Activated CD8-positive, alpha-beta T cell treated with anti-CD3 and anti-CD28 coated beads, Interleukin-2, amount 10 ng/mL, durations not matched to agents 7 days and 5 days (primary cell): ENCODE measurements around the gene SHISAL1. TPM values are rescaled to one million over a fixed set of nuclear protein-coding genes. Genes with fewer than 3 reads are reported as not detected.

Experiments
- ATAC-seq: fragments of 150-1000 bp; cut with Tn5 transposase; one replicate; pipeline ENCODE4 v1.10.0; 2021; ENCODE audit warnings: moderate library complexity
- CTCF ChIA-PET: fragments of 350-600 bp; sonication (Branson Sonifier 250); formaldehyde crosslinking; loops from one replicate; lab custom pipeline; 2021; ENCODE audit warnings: antibody characterized with exemption; lab: Charles Lee
- POLR2A ChIA-PET: fragments of 350-600 bp; sonication (Branson Sonifier 250); formaldehyde crosslinking; loops from one replicate; lab custom pipeline; 2021; ENCODE audit warnings: antibody characterized with exemption; lab: Charles Lee
- DNase-seq: peaks from one replicate; pipeline ENCODE4 v3.0.0-alpha.2; 2020
- H3K27ac Mint-ChIP-seq: one replicate; pipeline ENCODE4 v1.8.0; 2021; ENCODE audit warnings: mild to moderate bottlenecking, mixed read lengths
- H3K27me3 Mint-ChIP-seq: one replicate; pipeline ENCODE4 v1.8.0; 2021; ENCODE audit warnings: low read depth, mixed read lengths
- H3K36me3 Mint-ChIP-seq: one replicate; pipeline ENCODE4 v1.8.0; 2021; ENCODE audit warnings: low read depth, mixed read lengths
- H3K4me1 Mint-ChIP-seq: one replicate; pipeline ENCODE4 v1.8.0; 2021; ENCODE audit warnings: low read depth, mixed read lengths
- H3K4me3 Mint-ChIP-seq: one replicate; pipeline ENCODE4 v1.8.0; 2021; ENCODE audit warnings: mild to moderate bottlenecking, mixed read lengths
- H3K9me3 Mint-ChIP-seq: one replicate; pipeline ENCODE4 v1.8.0; 2022; ENCODE audit warnings: mixed read lengths; ENCODE audit not compliant: insufficient read depth
- total RNA-seq, 2 experiments: library from RNA; stranded (reverse); gene quantifications; one replicate each; pipeline ENCODE4 v1.2.3, GENCODE V29; 2021

SHISAL1 gene
- total RNA-seq, 2 experiments from 2014 or later: not detected

DNA sequence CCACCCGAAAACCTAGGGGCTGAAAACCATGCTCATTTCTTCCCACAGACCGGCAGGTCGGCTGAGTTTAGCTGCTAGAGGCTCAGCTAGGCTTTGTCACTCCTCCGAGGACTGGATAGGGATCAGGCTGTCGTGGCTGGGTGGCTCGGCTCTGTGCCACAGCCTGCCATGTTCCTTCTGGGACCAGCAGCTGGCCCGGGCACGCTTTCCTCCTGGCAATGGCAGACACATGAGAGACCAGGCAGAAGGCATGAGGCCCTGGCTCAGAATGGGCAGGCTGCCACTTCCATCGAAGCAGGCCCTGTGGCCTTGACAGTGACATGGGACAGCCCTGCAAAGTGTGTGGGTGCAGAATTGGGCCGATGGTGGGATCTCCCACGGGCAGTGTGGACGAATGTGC lies 111.1 kb downstream of the SHISAL1 start:
- Mint-ChIP-seq H3K9me3 (no peaks in the 10 kb centered on the region), H3K27me3 (no peaks in the 10 kb centered on the region), H3K36me3 (peaks cover 60% of the 10 kb centered on the region), H3K4me3 (no peak overlapping the region), H3K27ac (no peak overlapping the region), H3K4me1 (peaks cover 24% of the 10 kb centered on the region)
- ATAC-seq: no peak
- no peak for DNase-seq
- ChIA-PET CTCF (no interaction called here), POLR2A (no interaction called here)

- ATAC-seq (no peak), DNase-seq (no peak)
- no peaks in the 10 kb centered on the region for H3K27me3 Mint-ChIP-seq
- no peaks in the 10 kb centered on the region for H3K9me3 Mint-ChIP-seq
- peak overlapping the region; percentile 55 for H3K27ac Mint-ChIP-seq
- H3K4me3 Mint-ChIP-seq: no peak overlapping the region
- H3K36me3 Mint-ChIP-seq: peaks cover 61% of the 10 kb centered on the region
- ChIA-PET CTCF (no interaction called here), POLR2A (no interaction called here)
- H3K4me1 Mint-ChIP-seq: peaks cover 24% of the 10 kb centered on the region
These were observed 111.7 kb downstream of the SHISAL1 start for GRCh38 chr22:44200855-44201550.

DNA sequence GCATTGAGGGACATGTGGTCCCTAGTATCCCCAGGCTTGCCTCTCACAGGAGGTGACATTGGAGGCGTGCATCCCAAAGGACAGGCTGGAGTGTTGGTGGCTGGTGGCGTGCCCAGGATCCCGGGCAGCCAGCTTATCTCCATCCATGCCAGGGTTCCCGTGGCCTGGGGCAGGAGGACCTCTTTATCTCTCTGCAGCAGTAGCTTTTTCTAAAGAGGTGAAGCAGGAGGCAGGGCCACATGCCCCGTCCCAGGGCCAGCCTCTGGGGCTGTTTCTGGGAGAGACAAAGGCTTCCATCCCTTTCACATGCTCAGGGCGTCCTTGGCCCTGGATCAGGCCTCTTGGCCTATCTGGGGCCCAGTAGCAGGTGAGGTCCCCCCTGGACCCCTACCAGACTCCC lies 112.3 kb downstream of the SHISAL1 start:
- ChIA-PET POLR2A (interaction anchor here (1.2 kb wide), 1 partner anchor 20 kb away, joined by 3 read pairs; the partner anchor contains the start of gene PARVG), CTCF (no interaction called here)
- Mint-ChIP-seq H3K27me3 (no peaks in the 10 kb centered on the region), H3K9me3 (no peaks in the 10 kb centered on the region), H3K36me3 (peaks cover 61% of the 10 kb centered on the region), H3K4me1 (peaks cover 24% of the 10 kb centered on the region), H3K4me3 (no peak overlapping the region), H3K27ac (peak overlapping the region; percentile 55)
- ATAC-seq: no peak
- DNase-seq: no peak

DNA sequence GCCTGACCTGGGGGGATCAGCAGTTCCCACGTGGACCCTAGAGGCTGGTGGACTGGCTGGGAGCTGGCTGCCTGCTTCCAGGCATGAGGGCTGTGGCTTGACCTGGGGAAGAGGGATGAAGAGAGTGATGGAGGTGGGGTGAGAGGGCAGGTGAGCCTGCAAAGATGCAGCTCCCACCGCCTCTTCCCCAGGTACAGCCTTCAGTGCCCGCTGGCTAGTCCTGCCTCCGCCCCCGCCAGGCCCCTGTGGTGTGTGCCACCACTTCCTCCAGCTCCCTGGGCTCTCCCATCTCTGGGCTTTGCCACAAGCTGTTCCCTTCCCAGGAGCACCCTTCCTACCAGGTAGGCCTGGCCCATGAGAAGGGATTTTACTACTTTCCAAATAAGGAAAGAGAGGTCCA lies 112.9 kb downstream of the SHISAL1 start:
- Mint-ChIP-seq H3K4me1 (peaks cover 24% of the 10 kb centered on the region), H3K27me3 (no peaks in the 10 kb centered on the region), H3K9me3 (no peaks in the 10 kb centered on the region), H3K27ac (peak overlapping the region; percentile 27), H3K4me3 (no peak overlapping the region), H3K36me3 (peaks cover 63% of the 10 kb centered on the region)
- DNase-seq: no peak
- ATAC-seq: no peak
- ChIA-PET POLR2A (interaction anchor here (0.9 to 1.2 kb wide), 3 partner anchors 11 to 20 kb away, joined by 3 to 5 read pairs (median 3); partner anchors contain the start of gene PARVG), CTCF (no interaction called here)

GRCh38 chr22:44199164-44199563 lies 113.6 kb downstream of the SHISAL1 start:
- peaks cover 30% of the 10 kb centered on the region for H3K4me1 Mint-ChIP-seq
- ChIA-PET CTCF (no interaction called here), POLR2A (interaction anchor here (0.9 to 1.2 kb wide), 3 partner anchors 11 to 19 kb away, joined by 3 to 5 read pairs (median 3); partner anchors contain the start of gene PARVG)
- peaks cover 68% of the 10 kb centered on the region for H3K36me3 Mint-ChIP-seq
- no peaks in the 10 kb centered on the region for H3K27me3 Mint-ChIP-seq
- H3K27ac Mint-ChIP-seq: peak overlapping the region; percentile 28
- ATAC-seq: no peak
- no peaks in the 10 kb centered on the region for H3K9me3 Mint-ChIP-seq
- H3K4me3 Mint-ChIP-seq: no peak overlapping the region
- no peak for DNase-seq

- DNase-seq (no peak), ATAC-seq (no peak)
- POLR2A ChIA-PET: interaction anchor here (7.7 kb wide), 1 partner anchor 15 kb away, joined by 53 read pairs; the partner anchor contains the start of gene PARVG
- Mint-ChIP-seq H3K27me3 (no peaks in the 10 kb centered on the region), H3K4me1 (peaks cover 46% of the 10 kb centered on the region), H3K36me3 (peaks cover 72% of the 10 kb centered on the region), H3K27ac (no peak overlapping the region), H3K9me3 (no peaks in the 10 kb centered on the region), H3K4me3 (no peak overlapping the region)
- CTCF ChIA-PET: no interaction called here
These were observed 115.5 kb downstream of the SHISAL1 start for GRCh38 chr22:44197271-44197670.

GRCh38 chr22:44196731-44197131 lies 116.0 kb downstream of the SHISAL1 start:
- peaks cover 51% of the 10 kb centered on the region for H3K4me1 Mint-ChIP-seq
- DNase-seq (no peak), ATAC-seq (no peak)
- peaks cover 71% of the 10 kb centered on the region for H3K36me3 Mint-ChIP-seq
- H3K27me3 Mint-ChIP-seq: no peaks in the 10 kb centered on the region
- H3K9me3 Mint-ChIP-seq: no peaks in the 10 kb centered on the region
- H3K4me3 Mint-ChIP-seq: no peak overlapping the region
- ChIA-PET POLR2A (interaction anchor here (7.7 kb wide), 1 partner anchor 14 kb away, joined by 53 read pairs; the partner anchor contains the start of gene PARVG), CTCF (interaction anchor here (2.0 kb wide), 1 partner anchor 16 kb away, joined by 5 read pairs; no protein-coding TSS in a partner anchor)
- H3K27ac Mint-ChIP-seq: no peak overlapping the region

DNA sequence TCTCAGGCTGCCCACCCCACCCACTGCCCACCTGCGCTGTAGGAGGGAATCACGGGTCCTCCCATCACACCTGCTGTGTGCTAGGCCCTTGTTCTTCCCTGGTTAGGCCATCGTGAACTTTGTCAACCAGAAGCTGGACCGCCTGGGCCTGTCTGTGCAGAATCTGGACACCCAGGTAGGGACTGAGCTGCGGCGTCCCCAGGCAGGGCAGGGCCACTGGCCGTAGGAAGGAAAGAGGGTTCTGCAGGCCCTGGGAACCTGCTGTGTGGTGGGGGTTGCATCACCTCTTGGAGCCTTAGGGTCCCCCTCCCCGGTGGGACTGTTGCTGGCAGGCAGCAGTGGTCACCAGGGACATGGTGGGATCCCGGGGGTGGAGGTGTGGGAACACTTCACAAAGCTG lies 116.5 kb downstream of the SHISAL1 start:
- ChIA-PET POLR2A (interaction anchor here (7.7 kb wide), 1 partner anchor 14 kb away, joined by 53 read pairs; the partner anchor contains the start of gene PARVG), CTCF (interaction anchor here (2.0 kb wide), 1 partner anchor 15 kb away, joined by 5 read pairs; no protein-coding TSS in a partner anchor)
- peaks cover 53% of the 10 kb centered on the region for H3K4me1 Mint-ChIP-seq

GRCh38 chr22:44195189-44195871 lies 117.4 kb downstream of the SHISAL1 start:
- no peak overlapping the region for H3K27ac Mint-ChIP-seq
- H3K4me1 Mint-ChIP-seq: peaks cover 51% of the 10 kb centered on the region

More for the DNA sequence above, 116.5 kb downstream of the SHISAL1 start:
- DNase-seq (no peak), ATAC-seq (no peak)
- Mint-ChIP-seq H3K9me3 (no peaks in the 10 kb centered on the region), H3K27ac (no peak overlapping the region), H3K27me3 (no peaks in the 10 kb centered on the region), H3K36me3 (peaks cover 73% of the 10 kb centered on the region), H3K4me3 (no peak overlapping the region)

DNA sequence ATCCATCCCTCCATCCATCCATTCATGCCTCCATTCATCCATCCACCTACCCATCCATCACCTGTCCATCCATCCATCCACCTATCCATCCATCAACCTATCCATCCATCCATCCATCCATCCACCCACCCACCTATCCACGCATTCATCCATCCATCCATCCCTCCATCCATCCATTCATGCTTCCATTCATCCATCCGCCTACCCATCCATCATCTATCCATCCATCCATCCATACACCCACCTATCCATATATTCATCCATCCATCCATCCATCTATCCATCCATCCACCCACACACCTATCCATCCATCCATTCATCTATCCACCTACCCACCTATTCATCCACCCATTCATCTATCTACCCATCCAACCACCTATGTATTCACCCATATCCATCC lies 118.2 kb downstream of the SHISAL1 start:
- peaks cover 64% of the 10 kb centered on the region for H3K36me3 Mint-ChIP-seq
- ATAC-seq: no peak

More at GRCh38 chr22:44195189-44195871, 117.4 kb downstream of the SHISAL1 start:
- no peak for ATAC-seq
- DNase-seq: no peak
- ChIA-PET CTCF (interaction anchor here (2.0 kb wide), 1 partner anchor 14 kb away, joined by 5 read pairs; no protein-coding TSS in a partner anchor), POLR2A (interaction anchor here (1.0 to 7.7 kb wide), 2 partner anchors 9 to 13 kb away, joined by 3 to 53 read pairs; partner anchors contain the start of gene PARVG)
- Mint-ChIP-seq H3K36me3 (peaks cover 67% of the 10 kb centered on the region), H3K4me3 (no peak overlapping the region), H3K9me3 (no peaks in the 10 kb centered on the region), H3K27me3 (no peaks in the 10 kb centered on the region)

More for the DNA sequence above, 118.2 kb downstream of the SHISAL1 start:
- Mint-ChIP-seq H3K27me3 (no peaks in the 10 kb centered on the region), H3K27ac (no peak overlapping the region), H3K4me1 (peaks cover 49% of the 10 kb centered on the region), H3K4me3 (no peak overlapping the region), H3K9me3 (no peaks in the 10 kb centered on the region)
- CTCF ChIA-PET: no interaction called here
- no peak for DNase-seq
- POLR2A ChIA-PET: interaction anchor here (1.0 to 7.7 kb wide), 2 partner anchors 9 to 12 kb away, joined by 3 to 53 read pairs; partner anchors contain the start of gene PARVG
